C4-2B (cell line): ENCODE data around the gene CACNB3.

ENCODE experiments used
- H3K27ac ChIP-seq: fragments of 450-650 bp; 2 replicates; pipeline ENCODE4 v1.5.1; 2017
- CTCF ChIP-seq: fragments of 450-650 bp; conservative IDR thresholded peaks from 2 replicates; pipeline ENCODE4 v1.5.1; 2017; ENCODE audit warnings: mild to moderate bottlenecking
- ZFX ChIP-seq: fragments of 450-650 bp; IDR thresholded peaks from 2 replicates; pipeline ENCODE4 v1.6.1; 2017

The CACNB3 gene

GRCh38 chr12:48822711-48823110 is 4.4 kb downstream of the CACNB3 start:
- no peak overlapping the region for H3K27ac ChIP-seq

GRCh38 chr12:48823281-48823680 is 5.0 kb downstream of the CACNB3 start:
- TF ChIP-seq ZFX, result no peak
- TF ChIP-seq CTCF, result no peak
- H3K27ac ChIP-seq, result no peak overlapping the region

More at GRCh38 chr12:48822711-48823110, 4.4 kb downstream of the CACNB3 start:
- no peak for TF ChIP-seq CTCF
- no peak for TF ChIP-seq ZFX

GRCh38 chr12:48824112-48824511 is 5.8 kb downstream of the CACNB3 start:
- TF ChIP-seq CTCF, result no peak
- TF ChIP-seq ZFX, result no peak
- no peak overlapping the region for H3K27ac ChIP-seq

GRCh38 chr12:48824905-48825304 is 6.6 kb downstream of the CACNB3 start:
- TF ChIP-seq ZFX (no peak), CTCF (no peak)
- no peak overlapping the region for H3K27ac ChIP-seq

- H3K27ac ChIP-seq, result no peak overlapping the region
- TF ChIP-seq CTCF (no peak), ZFX (no peak)
Observed at GRCh38 chr12:48826209-48826855, 8.0 kb downstream of the CACNB3 start.

- TF ChIP-seq ZFX (no peak), CTCF (no peak)
- no peak overlapping the region for H3K27ac ChIP-seq
Observed at GRCh38 chr12:48827026-48827425, 8.7 kb downstream of the CACNB3 start.

- TF ChIP-seq CTCF (no peak), ZFX (no peak)
- no peak overlapping the region for H3K27ac ChIP-seq
Observed at GRCh38 chr12:48827513-48828096, 9.3 kb downstream of the CACNB3 start.
